GM23248 (cell line): ENCODE data around the gene MYLK. TPM values are rescaled to one million over a fixed set of nuclear protein-coding genes. Genes with fewer than 3 reads are reported as not detected.
A peak's percentile ranks its signal among the peaks of the same experiment; 100 is the strongest.

Source experiments
- DNase-seq: peaks from one replicate; pipeline ENCODE4 v3.0.0-alpha.2; 2015
- H2AFZ ChIP-seq: fragments of 200-600 bp; sonication (generic); 2 replicates; pipeline ENCODE4 v1.6.1; 2016; ENCODE audit warnings: antibody characterized with exemption
- H3F3A ChIP-seq: fragments of 200-600 bp; sonication (generic); 2 replicates; pipeline ENCODE4 v1.6.1; 2016; ENCODE audit warnings: mild to moderate bottlenecking, antibody characterized with exemption, mixed run types; ENCODE audit not compliant: insufficient read depth
- H3K27ac ChIP-seq: fragments of 200-600 bp; sonication (generic); 2 replicates; pipeline ENCODE4 v1.5.1; 2016; ENCODE audit warnings: mild to moderate bottlenecking
- H3K27me3 ChIP-seq: fragments of 200-600 bp; sonication (generic); replicated peaks from 2 replicates; pipeline ENCODE4 v1.6.1; 2016; ENCODE audit warnings: mild to moderate bottlenecking; ENCODE audit not compliant: insufficient read depth
- H3K36me3 ChIP-seq: fragments of 200-600 bp; sonication (generic); 2 replicates; pipeline ENCODE4 v1.6.1; 2016; ENCODE audit warnings: low read depth, mild to moderate bottlenecking
- H3K4me1 ChIP-seq: fragments of 200-600 bp; sonication (generic); 2 replicates; pipeline ENCODE4 v1.6.1; 2016; ENCODE audit warnings: mild to moderate bottlenecking; ENCODE audit not compliant: insufficient read depth
- H3K4me2 ChIP-seq: fragments of 200-600 bp; sonication (generic); one replicate; pipeline ENCODE4 v1.6.1; 2016; ENCODE audit warnings: mild to moderate bottlenecking; ENCODE audit not compliant: unreplicated experiment
- H3K4me3 ChIP-seq: fragments of 200-600 bp; sonication (generic); 2 replicates; pipeline ENCODE4 v1.5.1; 2016; ENCODE audit warnings: mild to moderate bottlenecking
- H3K79me2 ChIP-seq: fragments of 200-600 bp; sonication (generic); 2 replicates; pipeline ENCODE4 v1.6.1; 2016; ENCODE audit warnings: mild to moderate bottlenecking; ENCODE audit not compliant: insufficient read depth
- H3K9ac ChIP-seq: fragments of 200-600 bp; sonication (generic); 2 replicates; pipeline ENCODE4 v1.6.1; 2016; ENCODE audit warnings: mild to moderate bottlenecking
- H3K9me2 ChIP-seq: fragments of 200-600 bp; sonication (generic); 2 replicates; pipeline ENCODE4 v1.6.1; 2016; ENCODE audit warnings: mixed run types, mild to moderate bottlenecking, moderate library complexity; ENCODE audit not compliant: insufficient read depth
- H3K9me3 ChIP-seq: fragments of 200-600 bp; sonication (generic); one replicate; pipeline ENCODE4 v1.6.1; 2017; ENCODE audit warnings: low read depth
- H4K20me1 ChIP-seq: fragments of 200-600 bp; sonication (generic); 2 replicates; pipeline ENCODE4 v1.6.0; 2016; ENCODE audit not compliant: insufficient read depth
- EZH2 ChIP-seq: fragments of 200-600 bp; sonication (generic); IDR thresholded peaks from 2 replicates; pipeline ENCODE4 v1.6.1; 2018; ENCODE audit warnings: antibody characterized with exemption, mild to moderate bottlenecking; ENCODE audit not compliant: insufficient read depth, poor library complexity, severe bottlenecking
- EZH2phosphoT487 ChIP-seq: fragments of 200-600 bp; sonication (generic); IDR thresholded peaks from 2 replicates; pipeline ENCODE4 v1.6.1; 2018; ENCODE audit warnings: antibody characterized with exemption, moderate library complexity, mild to moderate bottlenecking, low read depth; ENCODE audit not compliant: insufficient read depth
- WGBS, 2 experiments: methylation state at CpG; one replicate each; pipeline ENCODE4 v1.1.6; 2015 to 2017; ENCODE audit warnings: low lambda C conversion rate in 2 of 2, low coverage in 1 of 2; ENCODE audit errors: missing lambda C conversion rate in 2 of 2; 5-methylcytosine and 5-hydroxymethylcytosine counted together
- in situ Hi-C: fragments of 300-500 bp; cut with MboI; formaldehyde crosslinking; loops from 2 replicates; pipeline ENCODE4 v1.15.0; 2020
- polyA plus RNA-seq: library from polyadenylated mRNA; unstranded; fragments of >200 nt; fragmentation: Nextera tagmentation; extraction: Ambion mirVana; gene quantifications from 2 replicates; pipeline ENCODE4 v1.2.1, GENCODE V29; 2016
- total RNA-seq: library from RNA; depleted of rRNA; stranded (reverse); fragments of >200 nt; shearing (Covaris generic); gene quantifications from 2 replicates; pipeline ENCODE4 v1.2.3, GENCODE V29; 2014

Gene MYLK
- total and polyA plus RNA-seq, 2 experiments from 2014 or later, result 110 to 174 TPM

DNA sequence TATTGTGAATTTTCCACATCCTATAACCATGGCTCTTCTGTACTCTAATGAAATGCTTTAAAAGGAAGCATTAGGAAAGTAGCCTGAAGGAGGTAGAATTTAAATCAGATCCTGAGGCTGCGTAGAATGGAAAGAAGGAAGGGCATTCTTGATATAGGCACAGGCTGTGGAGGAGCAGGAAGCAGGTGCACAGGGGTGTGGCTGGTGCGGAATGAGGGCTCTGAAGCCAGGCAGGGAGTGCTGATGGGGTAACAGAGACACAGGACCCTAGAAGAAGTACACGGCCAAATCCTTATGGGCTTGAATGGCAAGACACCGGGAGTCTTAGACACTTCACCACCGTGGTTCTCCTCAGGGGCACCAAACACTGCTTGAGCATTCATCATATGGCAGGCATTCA, 97.0 kb downstream of the MYLK start:
- no peak for DNase-seq
- Histone ChIP-seq H4K20me1 (no peaks in the 10 kb centered on the region), H3K9me2 (no peaks in the 10 kb centered on the region), H3K79me2 (peaks cover 19% of the 10 kb centered on the region; the same call in 1 of the 2 replicates), H3K36me3 (peaks cover 21% of the 10 kb centered on the region; the same call in 1 of the 2 replicates), H3F3A (peaks cover 55% of the 10 kb centered on the region), H2AFZ (no peak overlapping the region), H3K4me2 (no peak overlapping the region), H3K9me3 (no peaks in the 10 kb centered on the region), H3K4me3 (no peak overlapping the region), H3K27ac (no peak overlapping the region), H3K4me1 (peaks cover 61% of the 10 kb centered on the region), H3K9ac (no peak overlapping the region), H3K27me3 (no peaks in the 10 kb centered on the region)
- no peak for TF ChIP-seq EZH2
- TF ChIP-seq EZH2phosphoT487, result no peak
- WGBS, 2 experiments, result 94 to 97% methylated on average over 5 of the region's 5 CpGs
- in situ Hi-C loops, result no loop called here

DNA sequence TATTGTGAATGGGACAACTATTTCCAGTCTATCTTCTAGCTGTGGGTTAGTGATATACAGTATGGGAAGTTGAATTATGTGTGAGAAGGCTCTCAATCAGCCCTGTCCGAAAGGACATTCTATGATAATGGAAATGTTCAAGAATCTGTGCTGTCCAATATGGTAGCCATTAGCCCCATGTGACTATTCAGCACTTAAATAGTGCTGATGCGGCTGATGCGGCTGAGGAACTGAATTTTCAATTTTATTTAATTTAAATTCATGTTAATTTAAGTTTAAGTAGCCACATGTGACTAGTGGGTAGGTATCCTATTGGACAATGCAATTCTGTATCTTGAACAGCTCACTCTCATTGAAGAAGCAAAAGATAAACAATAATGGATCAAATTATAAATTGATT, 98.5 kb downstream of the MYLK start:
- Histone ChIP-seq H3K4me1 (peaks cover 61% of the 10 kb centered on the region), H3K9me3 (no peaks in the 10 kb centered on the region), H3K79me2 (peaks cover 19% of the 10 kb centered on the region; the same call in 1 of the 2 replicates), H3K36me3 (peaks cover 14% of the 10 kb centered on the region; the same call in 1 of the 2 replicates), H3K9me2 (no peaks in the 10 kb centered on the region), H4K20me1 (no peaks in the 10 kb centered on the region), H3K4me2 (no peak overlapping the region), H3K27me3 (no peaks in the 10 kb centered on the region), H3K4me3 (no peak overlapping the region), H3K9ac (no peak overlapping the region), H2AFZ (no peak overlapping the region), H3F3A (peaks cover 56% of the 10 kb centered on the region), H3K27ac (no peak overlapping the region)
- DNase-seq, result no peak
- WGBS, 2 experiments, result 99% methylated on average over 3 of the region's 3 CpGs
- in situ Hi-C loops, result no loop called here
- TF ChIP-seq EZH2phosphoT487 (no peak), EZH2 (no peak)

DNA sequence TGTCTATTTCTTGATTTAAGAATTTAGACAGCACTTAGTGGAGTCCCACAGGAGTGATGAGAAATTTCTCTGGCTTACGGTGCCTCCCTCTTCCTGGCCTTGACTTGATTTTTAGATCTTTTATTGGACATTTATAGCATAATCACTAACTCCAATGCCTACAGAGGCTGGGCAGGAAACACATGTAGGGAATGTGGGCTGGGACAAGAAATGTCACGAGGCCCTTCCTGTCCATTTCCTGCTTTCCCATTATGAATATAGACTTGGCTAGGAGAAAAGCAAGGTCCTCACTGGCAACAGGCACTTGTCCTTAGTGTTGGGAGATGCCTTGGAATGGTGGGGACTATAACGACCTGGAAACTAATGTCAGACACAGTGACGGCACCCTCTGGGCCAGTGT, 100.3 kb downstream of the MYLK start:
- H3K4me3 ChIP-seq, result no peak overlapping the region
- H3K9me3 ChIP-seq, result no peaks in the 10 kb centered on the region
- peaks cover 54% of the 10 kb centered on the region for H3K4me1 ChIP-seq
- H3K36me3 ChIP-seq, result peaks cover 14% of the 10 kb centered on the region; the same call in 1 of the 2 replicates
- no peaks in the 10 kb centered on the region for H3K27me3 ChIP-seq
- H3F3A ChIP-seq, result peaks cover 52% of the 10 kb centered on the region
- DNase-seq, result no peak
- H3K27ac ChIP-seq, result no peak overlapping the region
- no peak for TF ChIP-seq EZH2phosphoT487
- TF ChIP-seq EZH2, result no peak
- H3K79me2 ChIP-seq, result peaks cover 33% of the 10 kb centered on the region
- H2AFZ ChIP-seq, result no peak overlapping the region
- H3K9me2 ChIP-seq, result no peaks in the 10 kb centered on the region
- 91 to 94% methylated on average over 4 of the region's 4 CpGs for WGBS, 2 experiments
- no peaks in the 10 kb centered on the region for H4K20me1 ChIP-seq
- in situ Hi-C loops, result no loop called here
- no peak overlapping the region for H3K4me2 ChIP-seq
- H3K9ac ChIP-seq, result no peak overlapping the region

DNA sequence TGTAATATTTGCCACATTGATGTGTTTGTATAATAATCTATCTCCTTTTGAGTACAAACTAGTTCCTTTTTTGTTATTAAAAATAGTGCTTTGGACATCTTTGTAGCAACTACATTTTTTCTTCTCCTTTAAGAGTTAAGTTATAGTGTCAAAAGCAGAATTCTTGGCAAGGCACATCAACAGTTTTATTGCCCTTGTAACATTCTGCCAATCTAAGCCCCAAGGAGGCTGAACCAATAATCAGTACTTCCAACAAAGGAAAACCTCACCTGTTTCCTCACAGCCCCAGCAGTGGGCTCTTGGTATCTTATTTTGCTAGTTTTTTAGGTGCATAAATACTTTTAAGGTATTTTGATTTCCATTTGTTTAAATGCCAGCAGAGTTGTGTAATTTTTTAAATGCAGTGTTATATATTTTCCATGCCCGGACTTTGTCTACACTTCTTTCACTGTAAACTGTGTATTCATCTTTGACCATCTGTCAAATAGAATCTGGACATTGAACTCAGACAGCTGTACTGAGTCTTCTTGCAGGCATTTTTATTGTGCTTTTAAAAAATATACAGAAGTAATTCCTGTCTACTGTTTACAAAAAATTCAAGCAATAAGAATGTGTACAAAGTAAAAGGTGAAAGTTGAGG, 101.0 kb downstream of the MYLK start:
- no peak for TF ChIP-seq EZH2
- no peak for TF ChIP-seq EZH2phosphoT487
- H2AFZ ChIP-seq, result no peak overlapping the region
- H3F3A ChIP-seq, result peaks cover 48% of the 10 kb centered on the region
- no peaks in the 10 kb centered on the region for H4K20me1 ChIP-seq
- H3K9ac ChIP-seq, result no peak overlapping the region
- WGBS, 2 experiments, result 88 to 90% methylated on average over 1 of the region's 1 CpG
- in situ Hi-C loops, result no loop called here
- H3K79me2 ChIP-seq, result peaks cover 39% of the 10 kb centered on the region
- peaks cover 47% of the 10 kb centered on the region for H3K4me1 ChIP-seq
- H3K4me2 ChIP-seq, result peak overlapping the region; percentile 61
- H3K27ac ChIP-seq, result peak overlapping the region; percentile 59; the same call in 1 of the 2 replicates
- no peaks in the 10 kb centered on the region for H3K9me3 ChIP-seq
- H3K4me3 ChIP-seq, result no peak overlapping the region
- peaks cover 14% of the 10 kb centered on the region; the same call in 1 of the 2 replicates for H3K36me3 ChIP-seq
- no peaks in the 10 kb centered on the region for H3K27me3 ChIP-seq
- no peak for DNase-seq
- no peaks in the 10 kb centered on the region for H3K9me2 ChIP-seq

DNA sequence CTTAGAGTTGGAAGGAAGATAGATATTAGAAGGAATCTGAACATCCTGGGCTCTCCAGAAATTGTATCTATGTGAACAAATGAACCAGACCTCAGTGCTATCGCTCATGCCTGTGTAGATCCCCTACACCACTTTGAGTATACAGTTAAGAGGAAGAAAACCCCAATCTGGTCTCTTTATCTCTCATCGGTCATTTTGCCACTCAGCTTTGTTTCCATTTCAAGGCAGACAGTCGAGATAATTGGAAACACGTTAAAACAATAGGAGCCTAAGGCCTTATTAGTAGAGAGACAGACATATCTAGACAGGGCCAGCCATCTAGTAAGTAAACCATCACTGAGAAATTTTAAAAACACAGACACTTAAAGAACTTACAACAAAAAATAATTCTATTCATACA, 101.6 kb downstream of the MYLK start:
- Histone ChIP-seq H3K4me3 (0 out of 2 replicates have a peak overlapping the region, but pooled peaks have one; percentile 41), H3K9me3 (no peaks in the 10 kb centered on the region), H3K36me3 (peaks cover 14% of the 10 kb centered on the region; the same call in 1 of the 2 replicates), H3K79me2 (peaks cover 46% of the 10 kb centered on the region), H3K4me1 (peaks cover 44% of the 10 kb centered on the region), H3K4me2 (peak overlapping the region; percentile 61), H4K20me1 (no peaks in the 10 kb centered on the region), H3K9me2 (no peaks in the 10 kb centered on the region), H3K27me3 (no peaks in the 10 kb centered on the region), H3F3A (peaks cover 48% of the 10 kb centered on the region), H2AFZ (no peak overlapping the region), H3K27ac (peak overlapping the region; percentile 59), H3K9ac (peak overlapping the region; percentile 29)
- 26% methylated on average over 4 of the region's 4 CpGs for WGBS, 2 experiments
- TF ChIP-seq EZH2phosphoT487 (no peak), EZH2 (no peak)
- DNase-seq, result peak; percentile 43
- in situ Hi-C loops, result no loop called here
